NCI-H2081 (cell line): Measurements from ENCODE around the gene KCNAB3.

Experiments used
- DNase-seq, 2 experiments: peaks; one replicate each; lab custom pipeline; 2025; lab: John Stamatoyannopoulos, UW

Gene KCNAB3

DNA sequence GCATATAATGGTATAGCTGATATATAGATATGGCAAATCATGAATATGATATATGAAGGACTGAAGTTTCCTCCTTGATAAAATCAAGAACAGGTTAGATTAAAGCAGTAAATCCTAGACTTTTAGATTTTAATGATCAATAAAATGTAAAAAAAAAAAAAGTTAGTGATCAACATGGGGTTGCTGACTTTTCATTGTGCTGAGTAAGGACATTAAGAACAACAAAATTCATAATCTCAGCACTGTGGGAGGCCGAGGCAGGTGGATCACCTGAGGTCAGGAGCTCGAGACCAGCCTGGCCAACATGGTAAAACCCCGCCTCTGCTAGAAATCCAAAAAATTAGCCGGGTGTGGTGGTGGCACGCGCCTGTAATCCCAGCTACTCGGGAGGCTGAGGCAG lies 51.4 kb downstream of the KCNAB3 start:
- DNase-seq = no peak

DNA sequence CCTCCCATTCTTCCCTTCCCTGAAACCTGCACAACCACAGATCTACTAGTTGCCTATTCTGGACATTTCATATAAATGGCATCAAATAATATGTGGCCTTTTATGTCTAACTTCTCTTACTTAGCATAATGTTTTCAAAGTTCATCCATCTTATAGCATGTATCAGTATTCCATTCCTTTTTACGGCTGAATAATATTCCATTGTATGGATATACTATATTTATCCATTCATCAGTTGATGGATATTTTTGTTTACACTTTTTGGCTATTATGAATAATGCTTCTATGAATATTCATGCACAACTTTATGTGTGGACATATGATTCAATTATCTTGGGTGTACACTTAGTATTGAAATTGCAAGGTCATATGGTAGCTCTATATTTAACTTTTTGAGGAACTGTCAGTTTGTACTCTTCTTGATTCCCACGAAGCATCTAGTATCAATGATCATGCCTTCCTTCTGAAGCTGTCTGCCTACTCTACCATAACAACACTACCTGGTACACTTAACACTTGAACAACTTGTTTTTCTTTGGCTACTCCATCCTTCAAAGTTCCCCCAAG lies 53.8 kb downstream of the KCNAB3 start:
- DNase-seq = no peak

GRCh38 chr17:7873051-7873450 lies 56.6 kb downstream of the KCNAB3 start:
- DNase-seq = no peak
